Astrocyte of the spinal cord (primary cell): ENCODE results near the gene SIVA1.
A peak's percentile ranks its signal among the peaks of the same experiment; 100 is the strongest.

ENCODE experiments used
- DNase-seq: peaks from one replicate; pipeline ENCODE4 v3.0.0; 2011; ENCODE audit warnings: low read depth, low spot score
- H3K4me3 ChIP-seq: 2 replicates; pipeline ENCODE4 v1.5.1; 2011; ENCODE audit warnings: low read depth, mild to moderate bottlenecking, low read length, moderate library complexity
- CTCF ChIP-seq: IDR thresholded peaks from 2 replicates; pipeline ENCODE4 v1.5.1; 2012; ENCODE audit warnings: low read depth, mild to moderate bottlenecking, low read length, inconsistent platforms
- in situ Hi-C: cut with HindIII; loops from 2 replicates; pipeline ENCODE4 v1.10.0; 2017; ENCODE audit warnings: low sequenced_read_pairs

SIVA1 gene

GRCh38 chr14:104707608-104708595, 45.0 kb upstream of the SIVA1 start:
- TF ChIP-seq CTCF: no peak
- no peak overlapping the region for H3K4me3 ChIP-seq
- in situ Hi-C loops: no loop called here
- no peak for DNase-seq

- DNase-seq: peak; percentile 46
- in situ Hi-C loops: no loop called here
- no peak overlapping the region for H3K4me3 ChIP-seq
- TF ChIP-seq CTCF: peak; percentile 98
Observed at GRCh38 chr14:104708606-104709268, 44.2 kb upstream of the SIVA1 start.

- in situ Hi-C loops: no loop called here
- no peak overlapping the region for H3K4me3 ChIP-seq
- DNase-seq: no peak
- no peak for TF ChIP-seq CTCF
Observed at GRCh38 chr14:104709387-104710039, 43.4 kb upstream of the SIVA1 start.

- no peak for TF ChIP-seq CTCF
- no peak for DNase-seq
- H3K4me3 ChIP-seq: no peak overlapping the region
- in situ Hi-C loops: no loop called here
Observed at GRCh38 chr14:104710071-104710735, 42.7 kb upstream of the SIVA1 start.

- DNase-seq: no peak
- no peak for TF ChIP-seq CTCF
- H3K4me3 ChIP-seq: no peak overlapping the region
- in situ Hi-C loops: no loop called here
Observed at GRCh38 chr14:104712881-104713734, 39.8 kb upstream of the SIVA1 start.
